BLaER1 treated with 17β-estradiol and CSF1 and Interleukin-3, amounts not matched to agents 10 nM and 100 nM (cell line): ENCODE measurements around the gene OSBP2.

ENCODE experiments used
- H3K27ac ChIP-seq, 11 experiments: shearing (Covaris generic); formaldehyde crosslinking; 2 replicates each; pipeline ENCODE4 v1.8.1; 2022
- H3K27me3 ChIP-seq, 11 experiments: shearing (Covaris generic); formaldehyde crosslinking; 2 replicates each; pipeline ENCODE4 v1.8.1; 2022
- H3K36me3 ChIP-seq, 11 experiments: shearing (Covaris generic); formaldehyde crosslinking; 2 replicates each; pipeline ENCODE4 v1.8.1; 2022
- H3K4me1 ChIP-seq, 10 experiments: shearing (Covaris generic); formaldehyde crosslinking; 2 replicates each; pipeline ENCODE4 v1.8.1; 2022
- H3K4me2 ChIP-seq, 11 experiments: shearing (Covaris generic); formaldehyde crosslinking; 2 replicates each; pipeline ENCODE4 v1.8.1; 2022
- H3K4me3 ChIP-seq, 10 experiments: shearing (Covaris generic); formaldehyde crosslinking; 2 replicates each; pipeline ENCODE4 v1.8.1; 2022
- H3K9ac ChIP-seq, 11 experiments: shearing (Covaris generic); formaldehyde crosslinking; 2 replicates each; pipeline ENCODE4 v1.8.1; 2022
- H3K9me3 ChIP-seq, 11 experiments: shearing (Covaris generic); formaldehyde crosslinking; replicated peaks in 1 of 11; 2 replicates each; pipeline ENCODE4 v1.8.1; 2022
- H4K20me1 ChIP-seq, 11 experiments: shearing (Covaris generic); formaldehyde crosslinking; 2 replicates each; pipeline ENCODE4 v1.8.1; 2022
- Cebpa-rat ChIP-seq, 11 experiments: shearing (Covaris generic); IDR thresholded peaks; 2 replicates each; pipeline ENCODE4 v1.8.1; 2022

The OSBP2 gene

GRCh38 chr22:30813936-30814335 lies 119.3 kb downstream of the OSBP2 start:
- H3K4me2 ChIP-seq, result no peak overlapping the region
- H3K9me3 ChIP-seq, result no peaks in the 10 kb centered on the region
- H3K36me3 ChIP-seq, result no peaks in the 10 kb centered on the region
- no peak overlapping the region for H3K27ac ChIP-seq
- no peak overlapping the region for H3K9ac ChIP-seq
- H3K27me3 ChIP-seq, result no peaks in the 10 kb centered on the region
- H3K4me1 ChIP-seq, result peaks cover 0 to 15% (median 4%) of the 10 kb centered on the region in 10 experiments; a peak in 10 of 20 replicates
- H4K20me1 ChIP-seq, result no peaks in the 10 kb centered on the region; a peak in 2 of 22 replicates
- H3K4me3 ChIP-seq, result no peak overlapping the region
- no peak for TF ChIP-seq Cebpa-rat (IDR thresholded peaks at IDR 0.05)

- no peaks in the 10 kb centered on the region for H3K27me3 ChIP-seq
- H3K9ac ChIP-seq, result no peak overlapping the region
- H3K36me3 ChIP-seq, result no peaks in the 10 kb centered on the region
- no peak for TF ChIP-seq Cebpa-rat (IDR thresholded peaks at IDR 0.05)
- H3K4me3 ChIP-seq, result no peak overlapping the region
- H3K27ac ChIP-seq, result no peak overlapping the region
- H3K4me1 ChIP-seq, result no peaks in the 10 kb centered on the region
- no peaks in the 10 kb centered on the region; a peak in 1 of 22 replicates for H4K20me1 ChIP-seq
- H3K9me3 ChIP-seq, result no peaks in the 10 kb centered on the region
- H3K4me2 ChIP-seq, result no peak overlapping the region
These were observed 121.7 kb downstream of the OSBP2 start for GRCh38 chr22:30816413-30816812.

DNA sequence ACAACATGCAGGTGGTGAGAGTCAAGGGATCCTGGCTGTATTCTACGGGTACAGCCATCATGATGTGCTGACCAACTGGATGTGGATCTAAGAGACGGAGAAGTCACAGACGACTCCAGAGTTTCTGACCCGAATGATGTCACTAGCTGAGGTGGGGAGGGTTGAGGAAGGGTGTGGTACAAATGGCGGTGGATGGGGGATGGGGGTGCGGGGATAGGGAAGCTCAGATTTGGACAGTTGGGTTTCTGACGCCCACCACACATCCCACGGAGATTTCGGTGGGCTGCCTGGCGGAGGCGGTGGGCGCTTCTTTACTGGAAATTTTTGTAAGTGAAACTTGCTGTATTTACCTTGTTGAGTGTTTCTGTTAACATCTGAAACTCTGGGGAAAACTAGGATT lies 126.7 kb downstream of the OSBP2 start:
- Histone ChIP-seq H3K27ac (no peak overlapping the region), H3K27me3 (peaks cover 0 to 13% (median 0%) of the 10 kb centered on the region in 11 experiments; a peak in 5 of 22 replicates), H3K9ac (no peak overlapping the region), H3K36me3 (no peaks in the 10 kb centered on the region), H3K4me2 (no peak overlapping the region), H3K4me1 (no peaks in the 10 kb centered on the region; a peak in 1 of 20 replicates), H3K4me3 (no peak overlapping the region), H4K20me1 (peaks cover 0 to 7% (median 0%) of the 10 kb centered on the region in 11 experiments; a peak in 1 of 22 replicates), H3K9me3 (no peaks in the 10 kb centered on the region)
- TF ChIP-seq Cebpa-rat (IDR thresholded peaks at IDR 0.05), result no peak

DNA sequence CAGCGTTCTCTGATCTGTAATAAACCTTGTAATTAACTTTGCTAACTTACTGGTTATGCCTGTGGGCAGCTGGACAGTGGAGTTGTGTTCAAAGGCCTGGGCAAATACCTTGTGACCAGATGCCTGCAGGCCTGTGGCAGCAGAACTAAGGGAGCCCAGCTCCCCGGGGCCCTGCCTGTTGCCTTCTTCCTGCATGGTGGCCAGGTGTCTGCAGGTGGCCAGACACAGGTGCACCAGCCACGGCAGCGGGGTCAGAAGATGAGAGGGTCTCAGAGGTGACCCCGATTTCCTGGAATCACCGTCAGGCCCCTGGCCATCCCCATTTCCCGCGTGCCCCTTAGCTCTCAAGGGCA lies 127.2 kb downstream of the OSBP2 start:
- no peak overlapping the region for H3K27ac ChIP-seq
- peaks cover 0 to 7% (median 0%) of the 10 kb centered on the region in 11 experiments; a peak in 1 of 22 replicates for H4K20me1 ChIP-seq

DNA sequence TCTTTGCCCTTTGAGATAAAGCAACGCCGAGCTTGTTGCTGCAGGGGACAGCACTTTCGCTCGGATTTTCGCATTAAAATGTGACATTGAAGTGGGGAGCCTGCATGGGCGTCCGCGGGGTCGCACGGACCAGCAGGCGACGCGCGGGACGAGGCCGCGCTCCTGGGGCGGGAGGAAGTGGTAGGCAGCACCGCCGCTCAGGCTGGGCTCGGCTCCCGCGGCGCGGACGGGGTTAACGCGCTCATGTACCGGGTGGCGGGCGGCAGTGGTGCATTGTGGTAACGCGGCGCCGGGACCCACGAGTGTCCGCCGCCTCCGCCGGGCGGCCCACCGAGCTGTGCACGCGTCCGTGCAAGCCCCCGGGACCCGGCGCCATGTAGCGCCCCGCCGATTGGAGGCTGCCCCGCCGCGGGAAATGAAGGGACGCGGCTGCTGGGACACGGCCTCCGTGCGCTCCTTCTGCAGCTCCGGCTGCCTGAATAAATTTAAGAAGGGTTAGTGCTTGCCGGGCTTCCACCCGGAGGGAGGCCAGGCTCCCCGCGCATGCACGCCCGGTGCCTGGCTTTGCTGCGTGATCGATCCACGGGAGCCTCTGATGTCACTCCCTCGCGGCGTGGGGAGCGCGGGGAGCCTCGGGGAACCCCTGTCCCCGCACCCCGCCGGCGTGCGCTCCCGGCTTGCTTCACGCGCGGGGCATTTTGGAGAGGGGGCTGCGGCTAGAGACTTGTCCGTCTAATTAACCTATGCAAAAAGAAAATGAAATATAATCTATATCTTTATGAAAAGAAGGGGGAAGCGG lies 127.7 kb downstream of the OSBP2 start:
- Histone ChIP-seq H3K9ac (no peak overlapping the region), H3K27me3 (peaks cover 0 to 13% (median 0%) of the 10 kb centered on the region in 11 experiments; a peak in 5 of 22 replicates), H3K27ac (no peak overlapping the region), H3K4me1 (peaks cover 0 to 5% (median 0%) of the 10 kb centered on the region in 10 experiments; a peak in 1 of 20 replicates), H3K4me2 (no peak overlapping the region), H4K20me1 (0 out of 22 replicates have a peak, but pooled peaks cover 0 to 7% (median 0%) of the 10 kb centered on the region in 11 experiments), H3K4me3 (no peak overlapping the region), H3K36me3 (no peaks in the 10 kb centered on the region), H3K9me3 (no peaks in the 10 kb centered on the region)
- TF ChIP-seq Cebpa-rat (IDR thresholded peaks at IDR 0.05), result no peak

More for the DNA sequence above, 127.2 kb downstream of the OSBP2 start:
- no peak overlapping the region for H3K4me3 ChIP-seq
- no peak for TF ChIP-seq Cebpa-rat (IDR thresholded peaks at IDR 0.05)
- no peaks in the 10 kb centered on the region for H3K36me3 ChIP-seq
- H3K9me3 ChIP-seq, result no peaks in the 10 kb centered on the region
- no peak overlapping the region for H3K4me2 ChIP-seq
- peaks cover 0 to 13% (median 0%) of the 10 kb centered on the region in 11 experiments; a peak in 5 of 22 replicates for H3K27me3 ChIP-seq
- H3K9ac ChIP-seq, result no peak overlapping the region
- peaks cover 0 to 4% (median 0%) of the 10 kb centered on the region in 10 experiments; a peak in 1 of 20 replicates for H3K4me1 ChIP-seq

DNA sequence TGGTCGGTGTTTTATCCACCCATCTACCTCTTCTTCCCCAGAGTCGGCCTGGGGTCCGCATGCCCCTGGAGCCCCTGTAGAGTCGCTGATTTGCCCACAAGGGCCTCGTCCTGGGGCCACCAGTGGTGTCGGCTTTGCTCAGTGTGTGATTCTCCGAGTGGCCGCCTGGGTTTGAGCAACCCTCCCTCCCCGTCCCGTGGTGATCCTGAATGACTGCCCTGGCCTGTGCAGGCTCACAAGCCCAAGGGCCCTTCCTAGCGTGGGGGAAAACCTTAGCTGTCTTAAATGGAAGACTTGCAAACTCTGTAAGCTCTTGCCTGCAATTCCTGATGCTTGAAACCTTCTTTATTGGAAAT lies 128.3 kb downstream of the OSBP2 start:
- Histone ChIP-seq H3K4me3 (no peak overlapping the region), H3K36me3 (no peaks in the 10 kb centered on the region), H4K20me1 (0 out of 22 replicates have a peak, but pooled peaks cover 0 to 7% (median 0%) of the 10 kb centered on the region in 11 experiments), H3K27ac (no peak overlapping the region), H3K9me3 (no peaks in the 10 kb centered on the region), H3K4me1 (peaks cover 0 to 5% (median 0%) of the 10 kb centered on the region in 10 experiments; a peak in 1 of 20 replicates), H3K4me2 (no peak overlapping the region), H3K9ac (no peak overlapping the region), H3K27me3 (peaks cover 0 to 13% (median 0%) of the 10 kb centered on the region in 11 experiments; a peak in 5 of 22 replicates)
- TF ChIP-seq Cebpa-rat (IDR thresholded peaks at IDR 0.05), result no peak

GRCh38 chr22:30824096-30824495 lies 129.4 kb downstream of the OSBP2 start:
- peaks cover 0 to 13% (median 0%) of the 10 kb centered on the region in 11 experiments; a peak in 5 of 22 replicates for H3K27me3 ChIP-seq
- peaks cover 0 to 5% (median 0%) of the 10 kb centered on the region in 10 experiments; a peak in 1 of 20 replicates for H3K4me1 ChIP-seq

DNA sequence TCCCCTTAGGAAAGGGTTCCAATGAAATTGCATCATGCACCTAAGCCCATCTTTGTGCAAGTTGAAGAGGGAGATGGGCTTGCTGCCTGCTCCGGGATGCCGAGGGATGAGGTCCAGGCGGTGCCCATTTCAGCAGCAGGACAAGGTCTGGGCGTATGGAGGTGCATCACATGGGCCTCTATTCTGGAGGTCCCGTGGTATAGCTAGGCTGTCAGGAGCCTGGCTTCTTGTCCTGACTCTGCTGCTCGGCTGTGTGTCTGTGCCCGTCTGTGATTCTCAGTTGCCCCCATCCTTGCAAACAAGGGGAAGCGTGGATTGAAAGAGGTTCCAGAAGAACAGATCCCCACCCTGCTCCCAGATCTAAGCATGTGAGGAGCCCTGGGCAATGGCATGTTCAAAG lies 130.0 kb downstream of the OSBP2 start:
- Histone ChIP-seq H3K27me3 (peaks cover 0 to 13% (median 0%) of the 10 kb centered on the region in 11 experiments; a peak in 5 of 22 replicates), H3K4me3 (no peak overlapping the region)

More at GRCh38 chr22:30824096-30824495, 129.4 kb downstream of the OSBP2 start:
- Histone ChIP-seq H3K36me3 (no peaks in the 10 kb centered on the region), H3K9me3 (no peaks in the 10 kb centered on the region), H4K20me1 (0 out of 22 replicates have a peak, but pooled peaks cover 0 to 7% (median 0%) of the 10 kb centered on the region in 11 experiments), H3K27ac (no peak overlapping the region), H3K9ac (no peak overlapping the region), H3K4me2 (no peak overlapping the region), H3K4me3 (no peak overlapping the region)
- TF ChIP-seq Cebpa-rat (IDR thresholded peaks at IDR 0.05), result no peak

DNA sequence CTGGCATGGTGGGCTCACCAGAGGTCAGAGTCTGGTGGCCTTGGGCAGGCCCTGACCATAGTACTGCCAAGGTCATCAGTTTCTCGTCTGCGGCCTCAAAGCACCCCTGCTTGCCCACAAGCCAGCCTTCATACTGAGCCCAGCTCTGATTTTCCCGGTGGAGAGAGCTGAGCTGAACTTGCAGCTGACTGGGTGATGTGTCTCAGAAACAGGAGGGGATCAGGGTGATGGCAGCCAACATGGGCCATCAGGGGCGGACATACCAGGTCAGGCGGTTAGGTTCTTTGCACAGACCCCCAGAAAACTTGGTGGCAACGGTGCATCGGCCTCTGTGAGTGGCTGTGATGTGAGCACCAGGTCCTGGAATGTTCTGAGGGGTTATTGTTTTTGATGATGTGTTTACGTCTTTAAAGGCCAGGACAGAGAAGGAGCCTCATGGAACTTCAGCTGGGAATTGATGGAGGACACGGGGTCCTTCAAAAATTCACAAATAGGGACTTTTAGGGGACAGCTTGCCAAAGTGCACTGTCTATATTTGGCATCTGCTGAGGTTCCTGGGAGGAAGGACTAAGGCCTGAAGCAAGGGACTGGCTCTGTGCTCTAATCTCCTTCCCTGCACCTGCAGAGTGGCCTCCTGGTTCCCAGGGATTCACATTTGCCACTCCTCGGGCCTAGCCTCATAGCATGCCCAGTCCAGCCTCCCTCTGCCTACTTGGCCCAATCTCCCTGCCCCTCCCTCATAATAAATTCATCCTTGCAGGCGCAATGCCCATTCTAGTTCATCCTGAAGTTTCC lies 131.2 kb downstream of the OSBP2 start:
- no peaks in the 10 kb centered on the region for H3K36me3 ChIP-seq
- peaks cover 0 to 13% (median 0%) of the 10 kb centered on the region in 11 experiments; a peak in 5 of 22 replicates for H3K27me3 ChIP-seq
- peaks cover 0 to 5% (median 0%) of the 10 kb centered on the region in 10 experiments; a peak in 1 of 20 replicates for H3K4me1 ChIP-seq
- TF ChIP-seq Cebpa-rat (IDR thresholded peaks at IDR 0.05), result no peak
- H3K4me3 ChIP-seq, result no peak overlapping the region
- no peak overlapping the region for H3K4me2 ChIP-seq
- H3K9me3 ChIP-seq, result no peaks in the 10 kb centered on the region
- no peak overlapping the region for H3K27ac ChIP-seq
- 0 out of 22 replicates have a peak, but pooled peaks cover 0 to 7% (median 0%) of the 10 kb centered on the region in 11 experiments for H4K20me1 ChIP-seq
- no peak overlapping the region for H3K9ac ChIP-seq

More for the DNA sequence above, 130.0 kb downstream of the OSBP2 start:
- H3K9me3 ChIP-seq, result no peaks in the 10 kb centered on the region
- H3K27ac ChIP-seq, result no peak overlapping the region
- no peak overlapping the region for H3K4me2 ChIP-seq
- H3K4me1 ChIP-seq, result peaks cover 0 to 5% (median 0%) of the 10 kb centered on the region in 10 experiments; a peak in 1 of 20 replicates
- no peaks in the 10 kb centered on the region for H3K36me3 ChIP-seq
- no peak overlapping the region for H3K9ac ChIP-seq
- H4K20me1 ChIP-seq, result 0 out of 22 replicates have a peak, but pooled peaks cover 0 to 7% (median 0%) of the 10 kb centered on the region in 11 experiments
- TF ChIP-seq Cebpa-rat (IDR thresholded peaks at IDR 0.05), result no peak
